GM21737 (cell line): ENCODE data around the gene GABRB1.
A peak's percentile ranks its signal among the peaks of the same experiment; 100 is the strongest.

Source experiments
- ATAC-seq: cut with Tn5 transposase; IDR thresholded peaks from one replicate; pipeline ENCODE4 v1.9.1; 2021; ENCODE audit warnings: mild to moderate bottlenecking, moderate library complexity; ENCODE audit not compliant: unreplicated experiment

The GABRB1 gene

GRCh38 chr4:47381172-47381571 is 349.8 kb downstream of the GABRB1 start:
- no peak for ATAC-seq

GRCh38 chr4:47382846-47383360 is 351.5 kb downstream of the GABRB1 start:
- no peak for ATAC-seq

GRCh38 chr4:47383829-47384427 is 352.6 kb downstream of the GABRB1 start:
- ATAC-seq = no peak

GRCh38 chr4:47386146-47386545 is 354.8 kb downstream of the GABRB1 start:
- ATAC-seq = no peak

GRCh38 chr4:47386561-47387235 is 355.3 kb downstream of the GABRB1 start:
- ATAC-seq = no peak

- no peak for ATAC-seq
Measured at GRCh38 chr4:47390428-47391125, 359.2 kb downstream of the GABRB1 start.

- ATAC-seq = no peak
Measured at GRCh38 chr4:47391256-47391655, 359.9 kb downstream of the GABRB1 start.

- ATAC-seq = no peak
Measured at GRCh38 chr4:47406408-47406807, 375.0 kb downstream of the GABRB1 start.

- no peak for ATAC-seq
Measured at GRCh38 chr4:47410271-47410670, 378.9 kb downstream of the GABRB1 start.

- no peak for ATAC-seq
Measured at GRCh38 chr4:47413521-47413920, 382.2 kb downstream of the GABRB1 start.

- ATAC-seq = peak; percentile 67
Measured at GRCh38 chr4:47415719-47416118, 384.4 kb downstream of the GABRB1 start.

GRCh38 chr4:47418147-47418546 is 386.8 kb downstream of the GABRB1 start:
- ATAC-seq = no peak

GRCh38 chr4:47419296-47419695 is 387.9 kb downstream of the GABRB1 start:
- no peak for ATAC-seq

- ATAC-seq = no peak
Measured at GRCh38 chr4:47425628-47426027, 394.3 kb downstream of the GABRB1 start.

GRCh38 chr4:47427935-47428334 is 396.6 kb downstream of the GABRB1 start:
- no peak for ATAC-seq

GRCh38 chr4:47432749-47433148 is 401.4 kb downstream of the GABRB1 start:
- ATAC-seq = no peak

- ATAC-seq = no peak
Measured at GRCh38 chr4:47434931-47435330, 403.6 kb downstream of the GABRB1 start.

GRCh38 chr4:47442980-47443379 is 411.6 kb downstream of the GABRB1 start:
- ATAC-seq = no peak

- ATAC-seq = no peak
Measured at GRCh38 chr4:47444031-47444430, 412.7 kb downstream of the GABRB1 start.

GRCh38 chr4:47451657-47452056 is 420.3 kb downstream of the GABRB1 start:
- ATAC-seq = no peak

GRCh38 chr4:47462799-47463234 is 431.4 kb downstream of the GABRB1 start:
- ATAC-seq = peak; percentile 26
